IgD-negative memory B cell (primary cell): Measurements from ENCODE around the gene DHRS11. TPM values are rescaled to one million over a fixed set of nuclear protein-coding genes. Genes with fewer than 3 reads are reported as not detected.

Experiments used
- H3K27ac Mint-ChIP-seq, 3 donors: one replicate each; pipeline ENCODE4 v1.8.0; 2020 to 2022; ENCODE audit warnings: mild to moderate bottlenecking in 3 of 3, mixed read lengths in 3 of 3, moderate library complexity in 1 of 3
- H3K27me3 Mint-ChIP-seq: one replicate; pipeline ENCODE4 v1.8.0; 2021; ENCODE audit warnings: mixed read lengths
- H3K36me3 Mint-ChIP-seq: one replicate; pipeline ENCODE4 v1.8.0; 2020; ENCODE audit warnings: mild to moderate bottlenecking, mixed read lengths
- H3K4me1 Mint-ChIP-seq, 3 donors: one replicate each; pipeline ENCODE4 v1.8.0; 2020 to 2022; ENCODE audit warnings: mixed read lengths in 3 of 3, mild to moderate bottlenecking in 1 of 3
- H3K4me3 Mint-ChIP-seq, 4 donors: one replicate each; pipeline ENCODE4 v1.8.0; 2020 to 2022; ENCODE audit warnings: mild to moderate bottlenecking in 4 of 4, mixed read lengths in 4 of 4, moderate library complexity in 3 of 4
- H3K9me3 Mint-ChIP-seq, 3 donors: one replicate each; pipeline ENCODE4 v1.8.0; 2020 to 2021; ENCODE audit warnings: mixed read lengths in 3 of 3, mild to moderate bottlenecking in 1 of 3
- polyA plus RNA-seq: library from polyadenylated mRNA; unstranded; fragments of 300-500 nt; fragmentation: Illumina TruSeq; gene quantifications from one replicate; pipeline ENCODE4 v1.2.3, GENCODE V29; 2021

DHRS11 gene
- polyA plus RNA-seq, 1 donor from 2014 or later, result 2.8 TPM

DNA sequence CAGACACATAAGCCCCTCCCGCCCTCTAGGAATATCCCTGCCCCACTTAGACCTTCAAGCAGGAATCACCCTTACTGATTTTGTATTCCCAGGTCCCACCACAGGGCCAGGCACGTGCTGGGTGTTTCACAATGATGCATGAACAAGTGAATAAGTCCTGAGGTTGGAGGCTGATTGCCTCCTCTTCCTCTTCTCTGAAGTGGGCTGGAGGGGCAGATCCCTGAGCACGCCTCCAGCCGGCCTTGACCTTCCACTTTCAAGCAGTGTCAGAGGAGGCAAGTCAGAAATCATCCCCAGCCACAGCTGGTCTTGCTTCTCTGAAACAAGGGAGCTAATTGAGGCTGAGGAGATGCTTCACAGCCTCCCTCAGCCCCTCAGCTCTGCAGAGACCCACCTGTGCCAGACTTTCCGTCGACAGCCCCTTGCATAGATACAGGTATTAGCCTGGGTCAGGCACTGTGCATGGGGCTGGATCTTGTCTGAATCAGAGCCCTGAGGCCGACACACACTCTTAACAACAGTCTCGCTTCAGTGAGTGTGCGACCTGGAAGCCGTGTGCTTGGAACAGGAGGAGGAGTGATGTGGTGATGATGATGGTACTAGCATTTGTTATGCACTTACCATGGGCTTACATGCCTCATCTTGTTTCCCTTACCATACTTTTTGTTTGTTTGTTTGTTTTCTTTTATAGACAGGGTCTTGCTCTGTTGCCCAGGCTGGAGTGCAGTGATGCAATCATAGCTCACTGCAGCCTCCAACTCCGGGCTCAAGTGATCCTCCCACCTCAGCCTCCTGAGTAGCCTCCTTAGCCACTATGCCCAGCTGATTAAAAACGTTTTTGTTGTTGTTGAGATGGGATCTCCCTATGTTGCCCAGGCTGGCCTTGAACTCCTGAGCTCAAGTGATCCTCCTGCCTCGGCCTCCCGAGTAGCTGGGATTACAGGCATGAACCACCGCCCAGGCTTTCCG lies 24.7 kb downstream of the DHRS11 start:
- Mint-ChIP-seq H3K9me3 (no peaks in the 10 kb centered on the region), H3K4me1 (peaks cover 0 to 2% (median 0%) of the 10 kb centered on the region in 3 donors), H3K27ac (no peak overlapping the region), H3K36me3 (peaks cover 2% of the 10 kb centered on the region), H3K27me3 (peaks cover 4% of the 10 kb centered on the region), H3K4me3 (no peak overlapping the region)

GRCh38 chr17:36617773-36618172 lies 26.1 kb downstream of the DHRS11 start:
- Mint-ChIP-seq H3K27ac (no peak overlapping the region), H3K27me3 (peaks cover 4% of the 10 kb centered on the region), H3K36me3 (peaks cover 2% of the 10 kb centered on the region), H3K4me3 (no peak overlapping the region), H3K9me3 (no peaks in the 10 kb centered on the region), H3K4me1 (peaks cover 0 to 2% (median 0%) of the 10 kb centered on the region in 3 donors)

- Mint-ChIP-seq H3K27me3 (peaks cover 2% of the 10 kb centered on the region), H3K4me3 (no peak overlapping the region), H3K4me1 (peaks cover 0 to 3% (median 0%) of the 10 kb centered on the region in 3 donors), H3K27ac (no peak overlapping the region), H3K36me3 (peaks cover 5% of the 10 kb centered on the region), H3K9me3 (no peaks in the 10 kb centered on the region)
Observed at GRCh38 chr17:36623281-36623680, 31.6 kb downstream of the DHRS11 start.

DNA sequence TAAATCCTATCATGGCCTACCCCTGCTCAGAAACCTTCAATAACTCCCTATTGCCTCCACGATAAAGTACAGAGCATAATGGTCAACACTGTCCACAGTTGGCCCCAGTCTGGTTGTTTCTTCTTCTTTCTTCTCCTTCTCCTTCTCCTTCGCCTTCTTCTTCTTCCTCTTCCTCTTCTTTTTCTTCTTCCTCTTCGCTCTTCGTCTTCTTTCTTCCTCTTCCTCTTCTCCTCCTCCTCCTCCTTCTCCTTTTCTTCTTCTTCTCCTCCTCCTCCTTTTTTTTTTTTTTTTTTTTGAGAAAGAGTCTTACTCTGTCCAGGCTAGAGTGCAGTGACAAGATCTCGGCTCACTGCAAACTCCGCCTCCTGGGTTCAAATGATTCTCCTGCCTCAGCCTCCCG lies 33.5 kb downstream of the DHRS11 start:
- H3K9me3 Mint-ChIP-seq, result no peaks in the 10 kb centered on the region
- no peak overlapping the region for H3K4me3 Mint-ChIP-seq
- H3K27me3 Mint-ChIP-seq, result peaks cover 3% of the 10 kb centered on the region
- H3K4me1 Mint-ChIP-seq, result peaks cover 0 to 3% (median 0%) of the 10 kb centered on the region in 3 donors
- H3K27ac Mint-ChIP-seq, result no peak overlapping the region
- H3K36me3 Mint-ChIP-seq, result peaks cover 4% of the 10 kb centered on the region

DNA sequence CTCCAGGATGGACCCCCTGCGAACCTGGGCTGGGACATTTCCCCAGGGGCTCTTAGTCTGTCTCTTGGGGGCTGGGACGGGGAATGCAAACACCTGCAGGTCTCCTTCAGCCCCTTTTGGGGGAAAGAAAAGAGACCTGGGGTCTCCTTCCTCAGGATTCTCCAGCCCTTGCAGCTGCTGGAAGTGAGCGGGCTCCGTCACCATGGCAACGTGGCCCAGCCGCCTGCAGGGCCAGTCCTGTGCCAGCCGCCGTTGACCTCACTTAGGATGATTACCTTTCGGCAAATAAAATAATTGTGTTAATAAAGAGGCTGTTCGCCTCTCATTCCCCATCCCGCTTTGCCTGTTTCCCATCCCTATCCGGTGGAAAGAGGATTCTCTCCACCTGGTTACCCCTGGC lies 35.4 kb downstream of the DHRS11 start:
- Mint-ChIP-seq H3K9me3 (no peaks in the 10 kb centered on the region), H3K27ac (no peak overlapping the region), H3K27me3 (peaks cover 16% of the 10 kb centered on the region), H3K36me3 (peaks cover 4% of the 10 kb centered on the region), H3K4me3 (no peak overlapping the region), H3K4me1 (peaks cover 0 to 3% (median 0%) of the 10 kb centered on the region in 3 donors)

DNA sequence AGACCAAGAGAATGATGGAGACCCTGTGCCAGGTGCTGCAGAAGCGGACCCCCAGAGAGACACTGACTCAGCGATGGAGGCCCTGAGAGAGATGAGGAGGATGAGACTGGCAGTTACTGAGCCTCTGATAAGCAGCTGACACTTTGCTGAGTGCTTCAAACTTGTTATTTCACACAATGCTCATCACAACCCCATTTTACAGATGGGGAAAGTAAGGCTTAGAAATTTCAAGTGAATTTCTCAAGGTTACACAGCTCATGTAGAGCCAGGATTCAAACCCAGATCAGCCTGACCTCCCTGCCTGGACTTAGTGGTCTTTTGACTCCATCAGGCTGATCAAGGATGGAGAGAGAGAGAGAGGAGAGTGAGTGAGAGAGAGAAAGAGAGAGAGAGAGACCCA lies 36.9 kb downstream of the DHRS11 start:
- no peaks in the 10 kb centered on the region for H3K9me3 Mint-ChIP-seq
- H3K4me1 Mint-ChIP-seq, result peaks cover 0 to 5% (median 0%) of the 10 kb centered on the region in 3 donors
- no peak overlapping the region for H3K4me3 Mint-ChIP-seq

DNA sequence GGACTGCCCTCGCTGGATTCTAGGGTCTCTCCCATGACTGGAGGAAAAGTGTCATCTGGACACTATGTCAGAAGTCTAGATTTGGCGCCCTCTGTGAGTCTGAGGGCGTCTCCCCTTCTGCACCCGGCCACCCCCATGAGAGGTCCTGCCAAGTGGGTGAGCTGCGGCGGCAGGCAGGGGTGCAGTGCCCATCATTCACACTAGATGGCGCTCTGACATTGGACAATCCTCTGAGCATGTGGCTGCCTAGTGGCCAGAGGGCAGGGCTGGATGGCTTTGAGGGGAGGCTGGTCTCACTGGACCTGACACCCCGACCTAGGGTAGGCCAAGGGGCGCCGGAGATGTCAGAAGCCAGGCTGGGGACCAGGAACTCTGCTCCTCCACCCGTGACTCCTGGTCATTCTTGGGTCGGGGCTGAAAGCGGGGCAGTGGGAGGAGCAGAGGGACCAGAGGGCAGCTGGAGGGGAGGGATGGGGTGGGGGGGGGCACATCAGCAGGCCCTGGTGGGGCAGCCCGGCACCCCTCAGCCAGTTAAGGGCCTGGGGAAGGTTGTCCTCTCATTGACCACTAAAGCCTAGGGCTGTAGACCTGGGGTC lies 37.7 kb downstream of the DHRS11 start:
- Mint-ChIP-seq H3K4me3 (no peak overlapping the region), H3K27me3 (peaks cover 26% of the 10 kb centered on the region), H3K27ac (no peak overlapping the region), H3K36me3 (no peaks in the 10 kb centered on the region), H3K9me3 (no peaks in the 10 kb centered on the region), H3K4me1 (peaks cover 0 to 2% (median 0%) of the 10 kb centered on the region in 3 donors)

More for the DNA sequence above, 36.9 kb downstream of the DHRS11 start:
- Mint-ChIP-seq H3K36me3 (peaks cover 4% of the 10 kb centered on the region), H3K27me3 (peaks cover 26% of the 10 kb centered on the region), H3K27ac (peak overlapping the region in 1 of 3 donors; percentile 45)

GRCh38 chr17:36629970-36630502 lies 38.4 kb downstream of the DHRS11 start:
- Mint-ChIP-seq H3K4me3 (no peak overlapping the region), H3K27me3 (peaks cover 27% of the 10 kb centered on the region), H3K36me3 (no peaks in the 10 kb centered on the region), H3K9me3 (no peaks in the 10 kb centered on the region), H3K4me1 (peaks cover 0 to 2% (median 0%) of the 10 kb centered on the region in 3 donors), H3K27ac (no peak overlapping the region)

GRCh38 chr17:36631022-36631421 lies 39.3 kb downstream of the DHRS11 start:
- Mint-ChIP-seq H3K27ac (no peak overlapping the region), H3K36me3 (no peaks in the 10 kb centered on the region), H3K27me3 (peaks cover 32% of the 10 kb centered on the region), H3K9me3 (no peaks in the 10 kb centered on the region), H3K4me3 (no peak overlapping the region), H3K4me1 (peaks cover 0 to 2% (median 0%) of the 10 kb centered on the region in 3 donors)

DNA sequence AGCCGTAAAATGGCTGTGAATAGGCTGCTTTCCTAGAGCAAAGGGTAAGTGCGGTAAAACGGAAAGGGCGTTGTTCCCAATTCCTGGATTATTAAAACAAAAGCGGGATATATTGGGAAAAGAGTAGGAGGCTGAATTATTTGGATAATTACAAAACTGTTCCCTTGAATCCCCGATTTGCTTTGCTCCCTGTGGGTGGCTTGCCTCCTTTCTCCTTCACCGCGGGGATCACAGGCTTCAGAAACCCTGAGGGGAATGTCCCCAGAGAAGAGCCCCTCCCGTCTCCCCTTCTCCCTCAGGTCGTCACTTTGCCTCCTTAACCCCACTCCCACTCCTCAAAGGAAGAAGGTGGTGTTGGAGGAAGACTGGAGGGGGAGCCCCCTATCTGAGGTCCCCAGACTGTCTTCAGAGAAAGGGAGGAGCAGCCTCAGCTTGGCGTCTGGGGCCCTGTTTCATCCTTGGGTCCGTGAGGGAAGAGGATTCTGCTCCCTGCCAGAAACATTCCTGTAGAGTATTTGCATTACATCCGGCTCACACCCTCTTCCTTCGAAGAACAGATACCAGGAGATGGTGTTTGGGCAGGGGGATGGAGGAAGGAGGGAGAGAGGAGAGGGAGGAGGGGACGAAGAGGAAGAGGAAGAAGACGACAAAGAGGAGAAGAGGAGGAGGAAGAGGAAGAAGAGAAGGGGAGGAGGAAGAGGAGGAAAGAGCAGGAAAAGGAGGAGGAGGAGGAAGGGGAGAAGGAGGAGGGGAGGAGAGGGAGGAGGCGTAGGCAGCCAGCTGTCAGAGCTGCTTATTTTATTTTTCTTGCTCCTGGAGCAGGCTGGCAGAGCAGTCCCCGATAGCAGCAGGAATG lies 41.5 kb downstream of the DHRS11 start:
- Mint-ChIP-seq H3K9me3 (no peaks in the 10 kb centered on the region), H3K4me1 (peaks cover 0 to 2% (median 0%) of the 10 kb centered on the region in 3 donors), H3K36me3 (peaks cover 3% of the 10 kb centered on the region), H3K27ac (no peak overlapping the region), H3K4me3 (peak overlapping the region in 1 of 4 donors; percentile 76), H3K27me3 (peaks cover 33% of the 10 kb centered on the region)

DNA sequence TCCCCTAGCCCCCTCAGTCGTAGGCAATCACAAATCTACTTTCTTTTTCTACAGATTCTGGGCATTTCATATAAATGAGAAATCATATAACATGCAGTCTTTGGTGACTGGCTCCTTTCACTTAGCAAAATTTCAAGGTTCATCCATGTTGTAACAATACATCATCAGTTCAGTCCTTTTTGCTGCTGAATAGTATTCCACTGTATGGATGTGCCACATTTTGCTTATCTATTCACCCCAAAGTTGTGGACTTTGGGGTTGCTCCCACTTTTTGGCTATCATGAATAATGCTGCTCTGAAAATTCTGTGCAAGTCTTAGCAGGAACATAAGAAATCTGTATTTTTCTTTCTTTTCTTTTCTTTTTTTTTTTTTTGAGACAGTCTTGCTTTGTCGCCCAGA lies 48.7 kb downstream of the DHRS11 start:
- peaks cover 3% of the 10 kb centered on the region for H3K36me3 Mint-ChIP-seq
- H3K27ac Mint-ChIP-seq, result no peak overlapping the region
- peaks cover 50% of the 10 kb centered on the region for H3K27me3 Mint-ChIP-seq
- peaks cover 3 to 7% (median 4%) of the 10 kb centered on the region in 3 donors for H3K4me1 Mint-ChIP-seq
- no peaks in the 10 kb centered on the region for H3K9me3 Mint-ChIP-seq
- H3K4me3 Mint-ChIP-seq, result no peak overlapping the region

- H3K4me3 Mint-ChIP-seq, result no peak overlapping the region
Observed at GRCh38 chr17:36640836-36641235, 49.2 kb downstream of the DHRS11 start.

DNA sequence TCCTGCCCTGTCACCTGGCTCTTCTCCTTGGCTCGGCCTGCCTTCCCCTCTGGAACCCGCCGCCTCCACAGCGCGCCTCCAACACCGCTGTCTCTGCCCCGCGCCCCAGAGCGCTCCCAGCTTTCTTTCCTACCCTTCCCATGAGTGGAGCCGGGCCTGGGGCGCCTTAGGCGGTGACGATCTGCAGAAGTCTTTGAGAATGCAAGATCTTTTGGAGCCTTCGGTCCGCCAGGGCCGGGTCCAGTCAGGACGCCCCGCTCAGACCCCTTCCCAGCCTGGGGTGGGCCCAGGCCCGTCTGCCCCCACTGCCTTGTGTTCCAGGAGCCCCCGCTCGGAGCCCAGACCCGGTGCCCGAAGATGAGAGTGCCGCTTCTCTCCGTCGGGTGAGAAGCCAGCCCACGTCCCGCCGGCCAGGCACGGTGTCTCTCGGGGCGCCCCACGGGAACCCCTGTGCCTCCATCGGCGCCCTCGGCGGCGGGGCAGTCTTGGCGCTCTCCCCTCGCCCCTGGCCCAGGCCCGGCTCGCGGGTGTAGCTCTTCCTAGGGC lies 49.7 kb downstream of the DHRS11 start:
- Mint-ChIP-seq H3K4me3 (no peak overlapping the region), H3K27me3 (peaks cover 56% of the 10 kb centered on the region), H3K36me3 (peaks cover 2% of the 10 kb centered on the region), H3K9me3 (no peaks in the 10 kb centered on the region), H3K27ac (no peak overlapping the region), H3K4me1 (peaks cover 3 to 7% (median 4%) of the 10 kb centered on the region in 3 donors)

More at GRCh38 chr17:36640836-36641235, 49.2 kb downstream of the DHRS11 start:
- Mint-ChIP-seq H3K27me3 (peaks cover 50% of the 10 kb centered on the region), H3K9me3 (no peaks in the 10 kb centered on the region), H3K36me3 (peaks cover 3% of the 10 kb centered on the region), H3K4me1 (peaks cover 3 to 7% (median 4%) of the 10 kb centered on the region in 3 donors), H3K27ac (peak overlapping the region in 1 of 3 donors; percentile 32)
